Gastrocnemius medialis (tissue), 4 donors: ENCODE data around the gene PTPRN2. TPM values are rescaled to one million over a fixed set of nuclear protein-coding genes. Genes with fewer than 3 reads are reported as not detected.

ENCODE experiments used
- ATAC-seq, 2 donors: fragments of 150-250 bp; one replicate each; pipeline ENCODE4 v1.9.1; 2016
- DNase-seq, 2 donors: peaks; one replicate each; pipeline ENCODE4 v3.0.0-alpha.2; 2019
- H3K27ac ChIP-seq, 4 donors: fragments of 200-600 bp; sonication (generic); 1 replicate in 1 of 4; 2 replicates in 3 of 4; pipeline ENCODE4 v1.5.1; 2016 to 2018; ENCODE audit warnings: mild to moderate bottlenecking in 2 of 4, moderate library complexity in 1 of 4
- H3K27me3 ChIP-seq, 3 donors: fragments of 200-600 bp; sonication (generic) in 2 of 3; 1 replicate in 1 of 3; 2 replicates in 2 of 3; pipeline versions ENCODE4 v1.5.1 to v1.6.0; 2016 to 2019; ENCODE audit warnings: mild to moderate bottlenecking in 1 of 3, moderate library complexity in 1 of 3
- H3K36me3 ChIP-seq, 2 donors: fragments of 200-600 bp; sonication (generic) in 1 of 2; one replicate each; pipeline ENCODE4 v1.5.1; 2017 to 2018
- H3K4me1 ChIP-seq, 2 donors: fragments of 200-600 bp; sonication (generic) in 1 of 2; one replicate each; pipeline ENCODE4 v1.5.1; 2016 to 2017; ENCODE audit warnings: mild to moderate bottlenecking in 2 of 2
- H3K4me3 ChIP-seq, 4 donors: fragments of 200-600 bp; sonication (generic) in 3 of 4; 1 replicate in 1 of 4; 2 replicates in 3 of 4; pipeline ENCODE4 v1.5.1; 2016 to 2019; ENCODE audit warnings: mild to moderate bottlenecking in 2 of 4
- H3K9me3 ChIP-seq, 3 donors: fragments of 200-600 bp; sonication (generic) in 2 of 3; 1 replicate in 1 of 3; 2 replicates in 2 of 3; pipeline ENCODE4 v1.5.1; 2016 to 2019
- CTCF ChIP-seq, 5 experiments: fragments of 450-650 bp in 3 of 5; fragments of 200-600 bp in 2 of 5; sonication (generic) in 2 of 5; IDR thresholded peaks in 4 of 5; conservative IDR thresholded peaks in 1 of 5; 1 replicate in 4 of 5; 2 replicates in 1 of 5; pipeline ENCODE4 v1.5.1; 2016 to 2019; ENCODE audit warnings: antibody characterized with exemption in 5 of 5, mild to moderate bottlenecking in 3 of 5, moderate library complexity in 3 of 5
- POLR2A ChIP-seq, 2 donors: fragments of 450-650 bp; IDR thresholded peaks; one replicate each; pipeline ENCODE4 v1.6.1; 2017; ENCODE audit warnings: antibody characterized with exemption in 2 of 2, mild to moderate bottlenecking in 2 of 2, moderate library complexity in 2 of 2
- in situ Hi-C, 4 donors: fragments of 200-750 bp; cut with MboI; loops; one replicate each; pipeline versions ENCODE4 v1.15.0 to v1.8.0; 2017; ENCODE audit warnings: low sequenced_read_pairs in 4 of 4
- intact Hi-C: fragments of 100-400 bp; cut with DNase I; formaldehyde crosslinking; loops from one replicate; pipeline ENCODE4 v1.15.1; 2023; ENCODE audit warnings: low total_unique reads
- total RNA-seq, 4 donors: library from RNA; depleted of rRNA; stranded (reverse); fragments of >200 nt; gene quantifications; one replicate each; pipeline versions ENCODE4 v1.1.0 to v1.2.3, GENCODE V29; 2016

The PTPRN2 gene
- total RNA-seq, 4 donors from 2014 or later = 0.66 to 0.85 (median 0.81) TPM

GRCh38 chr7:157625973-157626742 is 961.5 kb downstream of the PTPRN2 start:
- intact Hi-C loops = no loop called here
- Histone ChIP-seq H3K36me3 (no peaks in the 10 kb centered on the region), H3K9me3 (no peaks in the 10 kb centered on the region), H3K27me3 (no peaks in the 10 kb centered on the region), H3K27ac (no peak overlapping the region), H3K4me1 (no peaks in the 10 kb centered on the region), H3K4me3 (no peak overlapping the region)
- DNase-seq = no peak
- TF ChIP-seq CTCF (IDR thresholded peaks at IDR 0.05 in 4 of 5, conservative IDR thresholded peaks at IDR 0.05 in 1 of 5) (no peak), POLR2A (IDR thresholded peaks at IDR 0.05) (no peak)
- ATAC-seq = no peak
- in situ Hi-C loops = no loop called here

- in situ Hi-C loops (no loop called here), intact Hi-C loops (no loop called here)
- Histone ChIP-seq H3K4me1 (no peaks in the 10 kb centered on the region), H3K27me3 (no peaks in the 10 kb centered on the region), H3K4me3 (no peak overlapping the region), H3K9me3 (no peaks in the 10 kb centered on the region), H3K27ac (no peak overlapping the region), H3K36me3 (no peaks in the 10 kb centered on the region)
- no peak for TF ChIP-seq POLR2A (IDR thresholded peaks at IDR 0.05)
- TF ChIP-seq CTCF (IDR thresholded peaks at IDR 0.05 in 4 of 5, conservative IDR thresholded peaks at IDR 0.05 in 1 of 5) = no peak
- ATAC-seq (no peak), DNase-seq (no peak)
Measured at GRCh38 chr7:157623556-157623955, 964.1 kb downstream of the PTPRN2 start.

- intact Hi-C loops = no loop called here
- no peaks in the 10 kb centered on the region for H3K36me3 ChIP-seq
- TF ChIP-seq POLR2A (IDR thresholded peaks at IDR 0.05) (no peak), CTCF (IDR thresholded peaks at IDR 0.05 in 4 of 5, conservative IDR thresholded peaks at IDR 0.05 in 1 of 5) (no peak)
- H3K4me1 ChIP-seq = no peaks in the 10 kb centered on the region
- H3K4me3 ChIP-seq = no peak overlapping the region
- ATAC-seq = no peak
- in situ Hi-C loops = no loop called here
- H3K9me3 ChIP-seq = no peaks in the 10 kb centered on the region
- H3K27me3 ChIP-seq = no peaks in the 10 kb centered on the region
- H3K27ac ChIP-seq = no peak overlapping the region
- DNase-seq = no peak
Measured at GRCh38 chr7:157622408-157623205, 965.0 kb downstream of the PTPRN2 start.

- ATAC-seq = no peak
- no peak overlapping the region for H3K27ac ChIP-seq
- intact Hi-C loops = no loop called here
- no peak for TF ChIP-seq CTCF (IDR thresholded peaks at IDR 0.05 in 4 of 5, conservative IDR thresholded peaks at IDR 0.05 in 1 of 5)
- no peak for TF ChIP-seq POLR2A (IDR thresholded peaks at IDR 0.05)
- DNase-seq = no peak
- H3K4me3 ChIP-seq = no peak overlapping the region
- no peaks in the 10 kb centered on the region for H3K27me3 ChIP-seq
- H3K9me3 ChIP-seq = no peaks in the 10 kb centered on the region
- no peaks in the 10 kb centered on the region for H3K4me1 ChIP-seq
- in situ Hi-C loops = no loop called here
- H3K36me3 ChIP-seq = no peaks in the 10 kb centered on the region
Measured at GRCh38 chr7:157622000-157622399, 965.6 kb downstream of the PTPRN2 start.
